ENCODE measurements around the gene RMDN2.

The RMDN2 gene

DNA sequence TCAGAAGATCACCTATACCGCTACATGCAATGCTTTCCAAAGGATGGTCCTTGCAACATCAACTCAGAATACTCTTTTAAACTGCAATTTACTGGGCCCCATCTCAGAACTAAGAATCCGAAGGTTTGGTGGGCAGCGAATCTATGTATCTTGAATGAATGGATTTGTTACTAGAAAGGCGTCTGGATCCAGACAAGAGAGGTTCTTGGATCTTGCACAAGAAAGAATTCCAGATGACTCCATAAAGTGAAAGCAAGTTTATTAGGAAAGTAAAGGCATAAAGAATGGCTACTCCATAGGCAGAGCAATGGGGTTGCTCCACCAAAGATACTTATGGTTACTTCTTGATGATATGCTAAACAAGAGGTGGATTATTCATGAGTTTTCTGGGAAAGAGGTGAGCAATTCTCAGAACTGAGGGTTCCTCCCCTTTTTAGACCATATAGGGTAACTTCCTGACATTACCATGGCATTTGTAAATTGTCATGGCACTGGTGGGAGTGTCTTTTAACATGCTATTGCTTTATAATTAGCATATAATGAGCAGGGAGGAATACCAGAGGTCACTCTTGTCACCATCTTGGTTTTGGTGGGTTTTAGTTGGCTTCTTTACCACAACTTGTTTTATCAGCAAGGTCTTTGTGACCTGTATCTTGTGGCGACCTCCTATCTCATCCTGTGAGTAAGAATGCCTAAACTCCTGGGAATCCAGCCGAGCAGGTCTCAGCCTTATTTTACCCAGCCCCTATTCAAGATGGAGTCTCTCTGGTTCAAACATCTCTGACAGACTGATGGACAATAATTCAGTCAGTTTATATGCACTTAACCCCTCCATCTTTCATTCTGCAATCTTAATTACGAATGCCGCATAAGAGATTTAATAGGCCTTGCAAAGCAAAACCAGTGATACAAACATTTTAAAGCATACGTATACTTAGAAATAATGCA lies 7.5 kb upstream of the RMDN2 start:
- Histone ChIP-seq H3K36me3 (ENCODE audit: insufficient read depth, low read length) (no peaks in the 10 kb centered on the region), H3K27me3 (ENCODE audit: insufficient read depth, low read length) (no peaks in the 10 kb centered on the region), H3K4me1 (ENCODE audit: insufficient read depth, low read length, severe bottlenecking) (no peaks in the 10 kb centered on the region), H3F3A (ENCODE audit: insufficient read depth, low read length) (no peaks in the 10 kb centered on the region), H3K4me3 (ENCODE audit: low read depth, low read length, poor library complexity, severe bottlenecking) (no peak overlapping the region), H3K27ac (ENCODE audit: low read depth, low read length, poor library complexity, severe bottlenecking) (no peak overlapping the region), H3K4me2 (ENCODE audit: low read length) (no peak overlapping the region), H2AFZ (ENCODE audit: low read length) (no peak overlapping the region), H3K9me3 (ENCODE audit: low read length) (no peaks in the 10 kb centered on the region), H3K79me2 (ENCODE audit: insufficient read depth, low read length) (no peaks in the 10 kb centered on the region), H3K9me2 (ENCODE audit: low read depth, low read length) (no peaks in the 10 kb centered on the region), H4K20me1 (ENCODE audit: insufficient read depth, low read length) (no peaks in the 10 kb centered on the region), H3K9ac (ENCODE audit: low read length) (no peak overlapping the region)
- no peak for TF ChIP-seq EZH2 (IDR thresholded peaks at IDR 0.05; ENCODE audit: borderline replicate concordance, low read length)
- TF ChIP-seq, protein P1, sequence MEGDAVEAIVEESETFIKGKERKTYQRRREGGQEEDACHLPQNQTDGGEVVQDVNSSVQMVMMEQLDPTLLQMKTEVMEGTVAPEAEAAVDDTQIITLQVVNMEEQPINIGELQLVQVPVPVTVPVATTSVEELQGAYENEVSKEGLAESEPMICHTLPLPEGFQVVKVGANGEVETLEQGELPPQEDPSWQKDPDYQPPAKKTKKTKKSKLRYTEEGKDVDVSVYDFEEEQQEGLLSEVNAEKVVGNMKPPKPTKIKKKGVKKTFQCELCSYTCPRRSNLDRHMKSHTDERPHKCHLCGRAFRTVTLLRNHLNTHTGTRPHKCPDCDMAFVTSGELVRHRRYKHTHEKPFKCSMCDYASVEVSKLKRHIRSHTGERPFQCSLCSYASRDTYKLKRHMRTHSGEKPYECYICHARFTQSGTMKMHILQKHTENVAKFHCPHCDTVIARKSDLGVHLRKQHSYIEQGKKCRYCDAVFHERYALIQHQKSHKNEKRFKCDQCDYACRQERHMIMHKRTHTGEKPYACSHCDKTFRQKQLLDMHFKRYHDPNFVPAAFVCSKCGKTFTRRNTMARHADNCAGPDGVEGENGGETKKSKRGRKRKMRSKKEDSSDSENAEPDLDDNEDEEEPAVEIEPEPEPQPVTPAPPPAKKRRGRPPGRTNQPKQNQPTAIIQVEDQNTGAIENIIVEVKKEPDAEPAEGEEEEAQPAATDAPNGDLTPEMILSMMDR (IDR thresholded peaks at IDR 0.05; ENCODE audit: low read length) = no peak

GRCh38 chr2:37918742-37919186 lies 6.3 kb upstream of the RMDN2 start:
- Histone ChIP-seq H3K4me2 (ENCODE audit: low read length) (no peak overlapping the region), H2AFZ (ENCODE audit: low read length) (no peak overlapping the region), H3K9me2 (ENCODE audit: low read depth, low read length) (no peaks in the 10 kb centered on the region)

DNA sequence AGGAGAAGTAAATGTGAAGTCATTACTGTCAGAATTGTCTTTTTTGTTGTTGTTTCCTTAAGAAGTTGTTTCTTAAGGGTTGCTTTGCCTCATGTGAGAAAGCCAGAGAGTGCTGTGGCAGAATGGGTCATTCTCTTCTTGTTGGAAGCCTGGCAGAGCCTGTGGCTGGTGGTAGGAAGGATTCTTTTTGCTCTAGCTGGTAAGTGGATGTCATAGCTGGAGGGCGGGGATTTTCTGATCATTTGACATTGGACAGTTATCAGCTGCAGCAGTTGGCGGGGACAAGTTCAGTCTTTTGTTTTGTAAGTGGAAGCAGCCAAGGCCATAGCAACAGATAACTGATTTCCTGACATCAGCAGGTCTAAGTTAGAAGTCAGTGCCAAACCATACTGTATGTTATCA lies 5.5 kb upstream of the RMDN2 start:
- H2AFZ ChIP-seq (ENCODE audit: low read length) = no peak overlapping the region
- no peaks in the 10 kb centered on the region for H3K36me3 ChIP-seq (ENCODE audit: insufficient read depth, low read length)
- H3K27ac ChIP-seq (ENCODE audit: low read depth, low read length, poor library complexity, severe bottlenecking) = no peak overlapping the region

More at GRCh38 chr2:37918742-37919186, 6.3 kb upstream of the RMDN2 start:
- TF ChIP-seq, protein P1 (IDR thresholded peaks at IDR 0.05; ENCODE audit: low read length) = no peak
- no peak for TF ChIP-seq EZH2 (IDR thresholded peaks at IDR 0.05; ENCODE audit: borderline replicate concordance, low read length)
- no peaks in the 10 kb centered on the region for H3K9me3 ChIP-seq (ENCODE audit: low read length)
- H3K4me3 ChIP-seq (ENCODE audit: low read depth, low read length, poor library complexity, severe bottlenecking) = no peak overlapping the region
- no peak overlapping the region for H3K27ac ChIP-seq (ENCODE audit: low read depth, low read length, poor library complexity, severe bottlenecking)
- H3F3A ChIP-seq (ENCODE audit: insufficient read depth, low read length) = no peaks in the 10 kb centered on the region
- H4K20me1 ChIP-seq (ENCODE audit: insufficient read depth, low read length) = no peaks in the 10 kb centered on the region
- H3K4me1 ChIP-seq (ENCODE audit: insufficient read depth, low read length, severe bottlenecking) = no peaks in the 10 kb centered on the region
- H3K9ac ChIP-seq (ENCODE audit: low read length) = no peak overlapping the region
- H3K27me3 ChIP-seq (ENCODE audit: insufficient read depth, low read length) = no peaks in the 10 kb centered on the region
- no peaks in the 10 kb centered on the region for H3K36me3 ChIP-seq (ENCODE audit: insufficient read depth, low read length)
- H3K79me2 ChIP-seq (ENCODE audit: insufficient read depth, low read length) = no peaks in the 10 kb centered on the region

More for the DNA sequence above, 5.5 kb upstream of the RMDN2 start:
- no peaks in the 10 kb centered on the region for H3K9me3 ChIP-seq (ENCODE audit: low read length)
- no peaks in the 10 kb centered on the region for H4K20me1 ChIP-seq (ENCODE audit: insufficient read depth, low read length)
- no peaks in the 10 kb centered on the region for H3K79me2 ChIP-seq (ENCODE audit: insufficient read depth, low read length)
- H3K4me2 ChIP-seq (ENCODE audit: low read length) = no peak overlapping the region
- H3K27me3 ChIP-seq (ENCODE audit: insufficient read depth, low read length) = no peaks in the 10 kb centered on the region
- no peaks in the 10 kb centered on the region for H3K9me2 ChIP-seq (ENCODE audit: low read depth, low read length)
- H3K9ac ChIP-seq (ENCODE audit: low read length) = no peak overlapping the region
- peaks cover 4% of the 10 kb centered on the region for H3K4me1 ChIP-seq (ENCODE audit: insufficient read depth, low read length, severe bottlenecking)
- TF ChIP-seq EZH2 (IDR thresholded peaks at IDR 0.05; ENCODE audit: borderline replicate concordance, low read length) = no peak
- TF ChIP-seq, protein P1 (IDR thresholded peaks at IDR 0.05; ENCODE audit: low read length) = no peak
- no peak overlapping the region for H3K4me3 ChIP-seq (ENCODE audit: low read depth, low read length, poor library complexity, severe bottlenecking)
- no peaks in the 10 kb centered on the region for H3F3A ChIP-seq (ENCODE audit: insufficient read depth, low read length)
